ENCODE data around the gene OR2S2.

GRCh38 chr9:35933550-35934067 is 24.3 kb downstream of the OR2S2 start:
- no peak for TF ChIP-seq CTCF (IDR thresholded peaks at IDR 0.05 in 4 of 5, conservative IDR thresholded peaks at IDR 0.05 in 1 of 5)
- no peak for TF ChIP-seq POLR2A (IDR thresholded peaks at IDR 0.05)

Measured in gastrocnemius medialis (tissue), 4 donors.